LNCAP (cell line): ENCODE results near the gene MAGIX.
A peak's percentile ranks its signal among the peaks of the same experiment; 100 is the strongest.

Experiments
- TF ChIP-seq, protein P1 (sequence below): fragments of 450-650 bp; IDR thresholded peaks from 2 replicates; pipeline ENCODE4 v1.5.1; 2017; ENCODE audit warnings: mild to moderate bottlenecking

The MAGIX gene

GRCh38 chrX:49157194-49157593 is 5.4 kb upstream of the MAGIX start:
- TF ChIP-seq, protein P1, sequence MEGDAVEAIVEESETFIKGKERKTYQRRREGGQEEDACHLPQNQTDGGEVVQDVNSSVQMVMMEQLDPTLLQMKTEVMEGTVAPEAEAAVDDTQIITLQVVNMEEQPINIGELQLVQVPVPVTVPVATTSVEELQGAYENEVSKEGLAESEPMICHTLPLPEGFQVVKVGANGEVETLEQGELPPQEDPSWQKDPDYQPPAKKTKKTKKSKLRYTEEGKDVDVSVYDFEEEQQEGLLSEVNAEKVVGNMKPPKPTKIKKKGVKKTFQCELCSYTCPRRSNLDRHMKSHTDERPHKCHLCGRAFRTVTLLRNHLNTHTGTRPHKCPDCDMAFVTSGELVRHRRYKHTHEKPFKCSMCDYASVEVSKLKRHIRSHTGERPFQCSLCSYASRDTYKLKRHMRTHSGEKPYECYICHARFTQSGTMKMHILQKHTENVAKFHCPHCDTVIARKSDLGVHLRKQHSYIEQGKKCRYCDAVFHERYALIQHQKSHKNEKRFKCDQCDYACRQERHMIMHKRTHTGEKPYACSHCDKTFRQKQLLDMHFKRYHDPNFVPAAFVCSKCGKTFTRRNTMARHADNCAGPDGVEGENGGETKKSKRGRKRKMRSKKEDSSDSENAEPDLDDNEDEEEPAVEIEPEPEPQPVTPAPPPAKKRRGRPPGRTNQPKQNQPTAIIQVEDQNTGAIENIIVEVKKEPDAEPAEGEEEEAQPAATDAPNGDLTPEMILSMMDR, result no peak

DNA sequence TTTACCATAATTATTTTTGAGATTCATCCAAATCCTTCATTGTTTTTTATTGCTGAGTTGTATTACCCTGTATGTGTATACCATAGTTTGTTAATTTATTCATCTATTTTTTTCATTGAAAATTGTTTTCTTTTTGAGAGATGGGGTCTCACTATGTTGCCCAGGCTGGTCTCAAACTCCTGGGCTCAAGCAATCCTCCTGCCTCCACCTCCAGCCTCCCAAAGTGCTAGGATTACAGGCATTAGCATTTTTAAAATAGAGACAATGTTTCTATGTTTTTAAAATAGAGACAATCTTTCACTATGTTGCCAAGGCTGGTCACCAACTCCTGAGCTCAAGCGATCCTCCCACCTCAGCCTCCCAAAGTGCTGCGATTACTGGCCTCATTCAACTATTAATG is 1.6 kb upstream of the MAGIX start:
- TF ChIP-seq, protein P1, result no peak

- TF ChIP-seq, protein P1, result no peak
Measured at GRCh38 chrX:49161632-49162031, 926 bp upstream of the MAGIX start.

GRCh38 chrX:49163555-49164419 is 1.2 kb downstream of the MAGIX start:
- TF ChIP-seq, protein P1, result peak; percentile 68

DNA sequence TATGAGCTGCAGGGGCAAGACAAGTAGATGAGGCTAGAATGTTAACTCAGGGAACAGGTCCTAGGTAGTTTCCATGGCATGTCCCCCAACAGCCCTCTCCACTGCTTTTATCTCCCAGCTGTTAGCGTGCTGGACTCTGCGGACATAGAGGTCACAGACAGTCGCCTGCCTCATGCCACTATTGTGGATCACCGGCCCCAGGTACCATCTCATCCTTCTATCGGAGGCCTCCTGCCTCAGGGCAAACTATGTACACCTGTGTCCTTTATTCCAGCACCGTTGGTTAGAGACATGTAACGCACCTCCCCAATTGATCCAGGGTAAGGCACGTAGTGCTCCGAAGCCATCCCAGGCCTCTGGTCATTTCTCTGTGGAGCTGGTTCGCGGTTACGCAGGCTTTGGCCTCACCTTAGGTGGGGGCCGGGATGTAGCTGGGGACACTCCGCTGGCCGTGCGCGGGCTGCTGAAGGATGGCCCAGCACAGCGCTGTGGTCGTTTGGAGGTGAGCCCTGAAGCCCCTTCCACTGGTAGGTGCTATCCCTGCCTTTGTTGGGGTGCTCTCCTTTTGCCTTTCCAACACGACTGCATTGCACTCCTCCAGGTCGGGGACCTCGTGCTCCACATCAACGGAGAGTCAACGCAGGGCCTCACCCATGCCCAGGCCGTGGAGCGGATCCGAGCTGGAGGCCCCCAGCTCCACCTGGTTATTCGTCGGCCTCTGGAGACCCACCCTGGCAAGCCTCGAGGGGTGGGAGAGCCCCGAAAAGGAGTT is 2.2 kb downstream of the MAGIX start:
- TF ChIP-seq, protein P1, result no peak

DNA sequence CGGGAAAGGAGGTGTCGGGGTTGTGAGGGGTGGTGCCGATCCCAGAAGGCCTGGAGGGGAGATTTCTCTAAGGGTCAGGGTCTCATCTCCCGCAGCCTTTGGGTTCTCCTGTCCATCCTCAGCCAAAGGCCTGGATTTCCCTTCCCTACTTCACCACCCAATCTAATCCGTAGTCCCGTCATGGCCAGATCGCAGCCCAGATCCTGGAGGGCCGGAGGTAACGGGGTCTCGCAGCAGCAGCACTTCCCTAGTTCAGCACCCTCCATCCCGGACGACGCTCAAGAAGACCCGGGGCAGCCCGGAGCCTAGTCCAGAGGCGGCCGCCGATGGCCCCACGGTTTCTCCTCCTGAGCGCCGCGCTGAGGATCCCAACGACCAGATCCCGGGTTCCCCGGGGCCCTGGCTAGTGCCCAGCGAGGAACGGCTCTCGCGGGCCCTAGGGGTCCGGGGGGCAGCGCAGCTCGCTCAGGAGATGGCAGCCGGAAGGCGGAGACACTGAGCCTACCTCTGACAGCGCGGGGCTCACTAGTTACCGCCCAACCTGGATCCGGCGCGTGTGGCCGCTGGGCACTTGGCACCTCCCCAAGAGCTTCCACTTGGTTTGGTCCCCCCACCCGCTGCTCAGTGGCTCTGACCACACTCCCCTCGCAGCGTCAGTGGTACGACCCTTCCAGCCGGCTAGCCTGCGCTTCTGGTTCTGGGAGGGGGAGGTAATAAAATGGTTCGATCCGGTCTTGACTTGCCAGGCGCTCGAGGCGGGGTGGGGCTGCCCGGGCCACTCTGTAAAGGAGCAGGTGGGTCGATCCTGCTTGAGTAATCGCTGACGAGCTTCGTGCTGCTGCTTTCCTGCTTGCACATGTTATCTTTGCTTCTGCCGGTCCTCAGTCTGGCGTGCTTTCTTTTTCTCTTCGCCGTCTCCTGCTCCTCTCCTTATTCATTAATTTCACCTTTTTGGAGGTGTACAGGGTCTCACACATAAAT is 3.6 kb downstream of the MAGIX start:
- TF ChIP-seq, protein P1, result no peak
